ENCODE results near the gene EVA1A. TPM values are rescaled to one million over a fixed set of nuclear protein-coding genes. Genes with fewer than 3 reads are reported as not detected.

EVA1A gene
- total RNA-seq, 1 experiment from 2014 or later, result 0.21 TPM

DNA sequence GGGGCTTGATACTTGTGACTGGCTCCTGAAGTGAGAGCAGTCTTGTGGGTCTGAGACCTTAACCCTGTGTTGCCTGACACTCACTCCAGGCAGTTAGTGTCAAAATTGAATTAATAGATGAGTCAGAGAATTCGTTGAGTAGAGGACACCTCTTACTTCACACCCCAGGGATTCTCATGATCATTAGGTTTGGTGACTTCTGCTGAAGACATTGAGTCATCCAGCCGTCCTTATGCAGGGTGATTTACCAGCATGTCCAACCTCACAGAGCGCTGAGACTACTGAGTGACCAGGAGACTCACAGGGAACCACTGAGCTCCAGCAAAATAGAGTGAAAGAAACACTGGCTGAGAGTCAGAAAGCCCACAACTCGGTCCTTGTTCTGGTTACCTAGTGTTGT, 36.0 kb upstream of the EVA1A start:
- BruUV-seq (replicated peaks), result no TSS peak
- CTCF ChIA-PET, result no interaction called here
- ATAC-seq, result no peak

GRCh38 chr2:75595541-75596395, 35.0 kb upstream of the EVA1A start:
- ATAC-seq, result no peak
- ChIA-PET CTCF (no interaction called here), POLR2A (no interaction called here)
- no peak overlapping the region for H3K27ac ChIP-seq (ENCODE audit: low read length)
- DNase-seq (ENCODE audit: low read depth, low spot score), result no peak
- no peak overlapping the region for H3K4me3 ChIP-seq (ENCODE audit: low read depth in 2 of 2, low read length in 2 of 2)
- no TSS peak for BruUV-seq (replicated peaks)
- intact Hi-C loops (cut with micrococcal nuclease; ENCODE audit: unreplicated experiment) (no loop called here), in situ Hi-C loops (cut with HindIII; ENCODE audit: low pct_unique_long_range_greater_than_20kb, low sequenced_read_pairs) (no loop called here)
- no peaks in the 10 kb centered on the region for H3K27me3 ChIP-seq (ENCODE audit: control insufficient read depth, insufficient read depth, low read length)
- no peaks in the 10 kb centered on the region for H3K4me1 ChIP-seq (ENCODE audit: control insufficient read depth, insufficient read depth, low read length)
- no peak for TF ChIP-seq SIN3A (IDR thresholded peaks at IDR 0.05; ENCODE audit: borderline replicate concordance, insufficient read depth, low read depth, low read length)
- no peak for TF ChIP-seq REST (IDR thresholded peaks at IDR 0.05; ENCODE audit: insufficient read depth in 1 of 2, low read depth in 2 of 2, low read length in 1 of 2)
- TF ChIP-seq POLR2AphosphoS5 (IDR thresholded peaks at IDR 0.05; ENCODE audit: low read depth, low read length), result no peak
- TF ChIP-seq TCF7L2 (IDR thresholded peaks at IDR 0.05; ENCODE audit: low read depth, low read length), result no peak
- no peak for TF ChIP-seq CTCF (IDR thresholded peaks at IDR 0.05)
- no peaks in the 10 kb centered on the region for H3K36me3 ChIP-seq (ENCODE audit: control insufficient read depth, insufficient read depth, low read length)
- no peaks in the 10 kb centered on the region for H3K9me3 ChIP-seq (ENCODE audit: control insufficient read depth, insufficient read depth, low read depth, low read length)

More for the DNA sequence above, 36.0 kb upstream of the EVA1A start:
- Histone ChIP-seq H3K9me3 (ENCODE audit: control insufficient read depth, insufficient read depth, low read depth, low read length) (no peaks in the 10 kb centered on the region), H3K27ac (ENCODE audit: low read length) (no peak overlapping the region), H3K4me3 (ENCODE audit: low read depth in 2 of 2, low read length in 2 of 2) (no peak overlapping the region), H3K27me3 (ENCODE audit: control insufficient read depth, insufficient read depth, low read length) (no peaks in the 10 kb centered on the region), H3K4me1 (ENCODE audit: control insufficient read depth, insufficient read depth, low read length) (no peaks in the 10 kb centered on the region), H3K36me3 (ENCODE audit: control insufficient read depth, insufficient read depth, low read length) (no peaks in the 10 kb centered on the region)
- POLR2A ChIA-PET, result no interaction called here
- intact Hi-C loops (cut with micrococcal nuclease; ENCODE audit: unreplicated experiment), result no loop called here
- in situ Hi-C loops (cut with HindIII; ENCODE audit: low pct_unique_long_range_greater_than_20kb, low sequenced_read_pairs), result no loop called here
- no peak for DNase-seq (ENCODE audit: low read depth, low spot score)
- TF ChIP-seq REST (IDR thresholded peaks at IDR 0.05; ENCODE audit: insufficient read depth in 1 of 2, low read depth in 2 of 2, low read length in 1 of 2) (no peak), SIN3A (IDR thresholded peaks at IDR 0.05; ENCODE audit: borderline replicate concordance, insufficient read depth, low read depth, low read length) (no peak), POLR2AphosphoS5 (IDR thresholded peaks at IDR 0.05; ENCODE audit: low read depth, low read length) (no peak), TCF7L2 (IDR thresholded peaks at IDR 0.05; ENCODE audit: low read depth, low read length) (no peak), CTCF (IDR thresholded peaks at IDR 0.05) (no peak)

All from Panc1 (cell line).